Nephron (organoid): ENCODE data around the gene PURA.

Experiments used
- H3K27ac Mint-ChIP-seq, 3 experiments: 2 replicates each; pipeline ENCODE4 v1.8.0; 2020; ENCODE audit warnings: mixed read lengths in 3 of 3, mild to moderate bottlenecking in 2 of 3, moderate library complexity in 1 of 3
- H3K27me3 Mint-ChIP-seq: 2 replicates; pipeline ENCODE4 v1.8.0; 2021; ENCODE audit warnings: low read depth, mild to moderate bottlenecking, moderate library complexity, mixed read lengths
- H3K36me3 Mint-ChIP-seq: 2 replicates; pipeline ENCODE4 v1.8.0; 2020; ENCODE audit warnings: low read depth, mixed read lengths
- H3K4me1 Mint-ChIP-seq: 2 replicates; pipeline ENCODE4 v1.8.0; 2020; ENCODE audit warnings: mixed read lengths
- H3K4me3 Mint-ChIP-seq, 3 experiments: 2 replicates each; pipeline ENCODE4 v1.8.0; 2020; ENCODE audit warnings: mild to moderate bottlenecking in 3 of 3, mixed read lengths in 3 of 3, moderate library complexity in 2 of 3
- H3K9me3 Mint-ChIP-seq: 2 replicates; pipeline ENCODE4 v1.8.0; 2020; ENCODE audit warnings: mixed read lengths
- CTCF ChIP-seq, 3 experiments: fragments of 200-600 bp; sonication (generic); IDR thresholded peaks; one replicate each; pipeline ENCODE4 v1.5.0; 2021; ENCODE audit warnings: antibody characterized with exemption in 3 of 3; ENCODE audit not compliant: unreplicated experiment in 3 of 3

Gene PURA

GRCh38 chr5:140107312-140108092, 6.4 kb upstream of the PURA start:
- Mint-ChIP-seq H3K36me3 (no peaks in the 10 kb centered on the region), H3K27ac (peak overlapping the region; percentile 95 to 97 (median 97)), H3K4me3 (peak overlapping the region; percentile 85 to 89 (median 87))

GRCh38 chr5:140108093-140109017, 5.6 kb upstream of the PURA start:
- H3K27me3 Mint-ChIP-seq: peaks cover 100% of the 10 kb centered on the region

More at GRCh38 chr5:140107312-140108092, 6.4 kb upstream of the PURA start:
- Mint-ChIP-seq H3K27me3 (peaks cover 97% of the 10 kb centered on the region), H3K9me3 (no peaks in the 10 kb centered on the region), H3K4me1 (peaks cover 29% of the 10 kb centered on the region)
- TF ChIP-seq CTCF (IDR thresholded peaks at IDR 0.05; ENCODE audit: unreplicated experiment in 3 of 3): no peak

GRCh38 chr5:140109018-140109758, 4.7 kb upstream of the PURA start:
- Mint-ChIP-seq H3K4me3 (peak overlapping the region; percentile 85 to 89 (median 87)), H3K4me1 (peaks cover 29% of the 10 kb centered on the region), H3K27me3 (peaks cover 98% of the 10 kb centered on the region), H3K36me3 (no peaks in the 10 kb centered on the region), H3K9me3 (no peaks in the 10 kb centered on the region), H3K27ac (peak overlapping the region in 1 of 3 experiments; percentile 83)
- TF ChIP-seq CTCF (IDR thresholded peaks at IDR 0.05; ENCODE audit: unreplicated experiment in 3 of 3): no peak

More at GRCh38 chr5:140108093-140109017, 5.6 kb upstream of the PURA start:
- TF ChIP-seq CTCF (IDR thresholded peaks at IDR 0.05; ENCODE audit: unreplicated experiment in 3 of 3): no peak
- Mint-ChIP-seq H3K9me3 (no peaks in the 10 kb centered on the region), H3K27ac (peak overlapping the region in 2 of 3 experiments; percentile 83 to 97), H3K4me1 (peaks cover 29% of the 10 kb centered on the region), H3K36me3 (no peaks in the 10 kb centered on the region), H3K4me3 (peak overlapping the region; percentile 85 to 89 (median 87))

GRCh38 chr5:140109759-140110645, 3.9 kb upstream of the PURA start:
- Mint-ChIP-seq H3K27me3 (peaks cover 98% of the 10 kb centered on the region), H3K27ac (no peak overlapping the region), H3K9me3 (no peaks in the 10 kb centered on the region), H3K4me1 (peaks cover 34% of the 10 kb centered on the region), H3K36me3 (peaks cover 3% of the 10 kb centered on the region), H3K4me3 (peak overlapping the region; percentile 85 to 89 (median 87))
- TF ChIP-seq CTCF (IDR thresholded peaks at IDR 0.05; ENCODE audit: unreplicated experiment in 3 of 3): no peak

- Mint-ChIP-seq H3K4me3 (peak overlapping the region in 1 of 3 experiments; percentile 57), H3K27ac (no peak overlapping the region), H3K27me3 (peaks cover 96% of the 10 kb centered on the region), H3K4me1 (peaks cover 37% of the 10 kb centered on the region), H3K9me3 (no peaks in the 10 kb centered on the region), H3K36me3 (peaks cover 4% of the 10 kb centered on the region)
- TF ChIP-seq CTCF (IDR thresholded peaks at IDR 0.05; ENCODE audit: unreplicated experiment in 3 of 3): no peak
These were observed 3.3 kb upstream of the PURA start for GRCh38 chr5:140110646-140110957.
